Measurements from ENCODE around the gene GRIK4.

The GRIK4 gene

GRCh38 chr11:120840661-120841060 is 329.1 kb downstream of the GRIK4 start:
- no peak for DNase-seq (ENCODE audit: low read depth)

- no peak for DNase-seq (ENCODE audit: low read depth)
Measured at GRCh38 chr11:120841074-120841473, 329.5 kb downstream of the GRIK4 start.

GRCh38 chr11:120842195-120842594 is 330.6 kb downstream of the GRIK4 start:
- no peak for DNase-seq (ENCODE audit: low read depth)

GRCh38 chr11:120853435-120853834 is 341.9 kb downstream of the GRIK4 start:
- no peak for DNase-seq (ENCODE audit: low read depth)

- peak; percentile 3 for DNase-seq (ENCODE audit: low read depth)
Measured at GRCh38 chr11:120854988-120855387, 343.4 kb downstream of the GRIK4 start.

GRCh38 chr11:120857508-120857907 is 346.0 kb downstream of the GRIK4 start:
- no peak for DNase-seq (ENCODE audit: low read depth)

GRCh38 chr11:120858740-120859139 is 347.2 kb downstream of the GRIK4 start:
- peak; percentile 25 for DNase-seq (ENCODE audit: low read depth)

- no peak for DNase-seq (ENCODE audit: low read depth)
Measured at GRCh38 chr11:120859552-120860295, 348.2 kb downstream of the GRIK4 start.

- peak; percentile 12 for DNase-seq (ENCODE audit: low read depth)
Measured at GRCh38 chr11:120863359-120863758, 351.8 kb downstream of the GRIK4 start.

GRCh38 chr11:120867024-120867423 is 355.5 kb downstream of the GRIK4 start:
- DNase-seq (ENCODE audit: low read depth): no peak

- DNase-seq (ENCODE audit: low read depth): no peak
Measured at GRCh38 chr11:120867531-120867930, 356.0 kb downstream of the GRIK4 start.

- DNase-seq (ENCODE audit: low read depth): no peak
Measured at GRCh38 chr11:120867988-120868387, 356.4 kb downstream of the GRIK4 start.

GRCh38 chr11:120869097-120869496 is 357.5 kb downstream of the GRIK4 start:
- DNase-seq (ENCODE audit: low read depth): no peak

GRCh38 chr11:120869516-120870011 is 358.0 kb downstream of the GRIK4 start:
- DNase-seq (ENCODE audit: low read depth): no peak

GRCh38 chr11:120871194-120871593 is 359.6 kb downstream of the GRIK4 start:
- no peak for DNase-seq (ENCODE audit: low read depth)

- no peak for DNase-seq (ENCODE audit: low read depth)
Measured at GRCh38 chr11:120871924-120872323, 360.4 kb downstream of the GRIK4 start.

GRCh38 chr11:120873966-120874735 is 362.6 kb downstream of the GRIK4 start:
- no peak for DNase-seq (ENCODE audit: low read depth)

- DNase-seq (ENCODE audit: low read depth): no peak
Measured at GRCh38 chr11:120875986-120876385, 364.4 kb downstream of the GRIK4 start.

- no peak for DNase-seq (ENCODE audit: low read depth)
Measured at GRCh38 chr11:120877746-120878365, 366.3 kb downstream of the GRIK4 start.

- DNase-seq (ENCODE audit: low read depth): no peak
Measured at GRCh38 chr11:120878781-120879180, 367.2 kb downstream of the GRIK4 start.

- no peak for DNase-seq (ENCODE audit: low read depth)
Measured at GRCh38 chr11:120880498-120881175, 369.1 kb downstream of the GRIK4 start.

GRCh38 chr11:120881596-120881995 is 370.0 kb downstream of the GRIK4 start:
- no peak for DNase-seq (ENCODE audit: low read depth)

Data from iris pigment epithelial cell (primary cell).